CD8-positive, alpha-beta memory T cell (primary cell): ENCODE results near the gene ZMYND10. TPM values are rescaled to one million over a fixed set of nuclear protein-coding genes. Genes with fewer than 3 reads are reported as not detected.
A peak's percentile ranks its signal among the peaks of the same experiment; 100 is the strongest.

Experiments used
- CTCF ChIA-PET: fragments of 350-600 bp; sonication (Branson Sonifier 250); formaldehyde crosslinking; loops from one replicate; lab custom pipeline; 2021; ENCODE audit warnings: antibody characterized with exemption; lab: Charles Lee
- POLR2A ChIA-PET: fragments of 350-600 bp; sonication (Branson Sonifier 250); formaldehyde crosslinking; loops from one replicate; lab custom pipeline; 2021; ENCODE audit warnings: antibody characterized with exemption; lab: Charles Lee
- DNase-seq, 5 donors: peaks; one replicate each; pipeline versions ENCODE4 v3.0.0 to v3.0.0-alpha.2; 2020 to 2022; ENCODE audit warnings: mixed read lengths in 1 of 5
- H3K27ac ChIP-seq: one replicate; pipeline ENCODE4 v1.7.0; 2013; ENCODE audit warnings: low read depth, mild to moderate bottlenecking, low read length, moderate library complexity
- H3K27me3 ChIP-seq: 2 replicates; pipeline ENCODE4 v1.7.0; 2013; ENCODE audit warnings: low read length, mild to moderate bottlenecking; ENCODE audit not compliant: insufficient read depth, poor library complexity, severe bottlenecking
- H3K36me3 ChIP-seq: 2 replicates; pipeline ENCODE4 v1.7.0; 2013; ENCODE audit warnings: mild to moderate bottlenecking, low read length, moderate library complexity; ENCODE audit not compliant: insufficient read depth
- H3K4me1 ChIP-seq: 2 replicates; pipeline ENCODE4 v1.7.0; 2013; ENCODE audit warnings: mild to moderate bottlenecking, low read length, moderate library complexity; ENCODE audit not compliant: insufficient read depth
- H3K4me3 ChIP-seq: 2 replicates; pipeline ENCODE4 v1.7.0; 2013; ENCODE audit warnings: mild to moderate bottlenecking, low read length
- H3K9me3 ChIP-seq: 2 replicates; pipeline ENCODE4 v1.7.0; 2013; ENCODE audit warnings: mild to moderate bottlenecking, low read length
- H3K27ac Mint-ChIP-seq, 8 donors: one replicate each; pipeline ENCODE4 v1.8.0; 2020 to 2021; ENCODE audit warnings: mixed read lengths in 8 of 8, mild to moderate bottlenecking in 6 of 8, inconsistent platforms in 3 of 8, moderate library complexity in 3 of 8
- H3K27me3 Mint-ChIP-seq, 2 donors: one replicate each; pipeline ENCODE4 v1.8.0; 2020 to 2021; ENCODE audit warnings: mixed read lengths in 2 of 2, mild to moderate bottlenecking in 1 of 2, moderate library complexity in 1 of 2
- H3K36me3 Mint-ChIP-seq, 3 donors: one replicate each; pipeline ENCODE4 v1.8.0; 2020 to 2021; ENCODE audit warnings: mixed read lengths in 3 of 3, inconsistent platforms in 1 of 3, mild to moderate bottlenecking in 1 of 3
- H3K4me1 Mint-ChIP-seq, 3 donors: one replicate each; pipeline ENCODE4 v1.8.0; 2020 to 2021; ENCODE audit warnings: mixed read lengths in 3 of 3, inconsistent platforms in 1 of 3, mild to moderate bottlenecking in 1 of 3
- H3K4me3 Mint-ChIP-seq, 7 donors: one replicate each; pipeline ENCODE4 v1.8.0; 2020 to 2021; ENCODE audit warnings: mixed read lengths in 7 of 7, mild to moderate bottlenecking in 6 of 7, moderate library complexity in 4 of 7, inconsistent platforms in 2 of 7
- H3K9me3 Mint-ChIP-seq, 5 donors: one replicate each; pipeline ENCODE4 v1.8.0; 2020 to 2022; ENCODE audit warnings: mixed read lengths in 5 of 5, mild to moderate bottlenecking in 3 of 5, moderate library complexity in 2 of 5, inconsistent platforms in 1 of 5
- polyA plus RNA-seq: library from polyadenylated mRNA; unstranded; fragments of 300-500 nt; fragmentation: Illumina TruSeq; gene quantifications from one replicate; pipeline ENCODE4 v1.2.3, GENCODE V29; 2021
- total RNA-seq, 2 experiments: library from RNA; stranded (reverse); gene quantifications; one replicate each; pipeline ENCODE4 v1.2.3, GENCODE V29; 2021

The ZMYND10 gene
- total and polyA plus RNA-seq, 3 experiments from 2014 or later = 0.97 to 1.3 (median 1.1) TPM

DNA sequence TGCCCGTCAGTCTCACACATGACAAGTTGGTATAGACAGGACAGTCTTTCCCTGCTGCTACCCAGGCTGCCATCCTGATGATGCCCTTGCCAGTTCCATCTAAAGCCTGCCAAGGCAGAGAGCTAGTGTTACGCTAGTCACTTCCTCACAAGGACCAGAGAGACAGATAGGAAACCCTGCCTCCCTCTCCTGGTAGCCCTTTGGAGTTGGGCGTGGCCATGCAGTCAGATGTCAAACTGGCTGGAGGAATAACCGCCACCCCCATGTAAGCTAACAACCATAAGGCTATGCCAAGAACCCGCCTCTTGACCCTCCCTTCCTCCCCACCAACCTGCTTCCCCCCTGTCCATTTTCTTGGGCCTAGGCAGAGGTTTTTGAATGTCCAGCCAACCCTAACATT lies 11.0 kb upstream of the ZMYND10 start:
- H3K36me3 ChIP-seq = no peaks in the 10 kb centered on the region
- H3K27me3 ChIP-seq = no peaks in the 10 kb centered on the region
- H3K36me3 Mint-ChIP-seq = peaks cover 0 to 57% (median 0%) of the 10 kb centered on the region in 3 donors
- no peaks in the 10 kb centered on the region for H3K9me3 ChIP-seq
- peaks cover 0 to 2% of the 10 kb centered on the region in 2 donors for H3K27me3 Mint-ChIP-seq
- peak overlapping the region in 7 of 8 donors; percentile 34 to 87 (median 74) for H3K27ac Mint-ChIP-seq
- ChIA-PET POLR2A (interaction anchor here (1.2 kb wide), 1 partner anchor 19 kb away, joined by 4 read pairs; no protein-coding TSS in a partner anchor), CTCF (interaction anchor here (0.8 to 1.9 kb wide), 7 partner anchors 9 to 186 kb away, joined by 3 to 11 read pairs (median 5); partner anchors contain the start of gene RASSF1)
- H3K9me3 Mint-ChIP-seq = no peaks in the 10 kb centered on the region
- peak overlapping the region; percentile 78 to 98 (median 94) for H3K4me3 Mint-ChIP-seq
- peaks cover 42% of the 10 kb centered on the region for H3K4me1 ChIP-seq
- no peak for DNase-seq
- H3K4me3 ChIP-seq = no peak overlapping the region
- H3K27ac ChIP-seq = no peak overlapping the region
- H3K4me1 Mint-ChIP-seq = peaks cover 40 to 66% (median 43%) of the 10 kb centered on the region in 3 donors

DNA sequence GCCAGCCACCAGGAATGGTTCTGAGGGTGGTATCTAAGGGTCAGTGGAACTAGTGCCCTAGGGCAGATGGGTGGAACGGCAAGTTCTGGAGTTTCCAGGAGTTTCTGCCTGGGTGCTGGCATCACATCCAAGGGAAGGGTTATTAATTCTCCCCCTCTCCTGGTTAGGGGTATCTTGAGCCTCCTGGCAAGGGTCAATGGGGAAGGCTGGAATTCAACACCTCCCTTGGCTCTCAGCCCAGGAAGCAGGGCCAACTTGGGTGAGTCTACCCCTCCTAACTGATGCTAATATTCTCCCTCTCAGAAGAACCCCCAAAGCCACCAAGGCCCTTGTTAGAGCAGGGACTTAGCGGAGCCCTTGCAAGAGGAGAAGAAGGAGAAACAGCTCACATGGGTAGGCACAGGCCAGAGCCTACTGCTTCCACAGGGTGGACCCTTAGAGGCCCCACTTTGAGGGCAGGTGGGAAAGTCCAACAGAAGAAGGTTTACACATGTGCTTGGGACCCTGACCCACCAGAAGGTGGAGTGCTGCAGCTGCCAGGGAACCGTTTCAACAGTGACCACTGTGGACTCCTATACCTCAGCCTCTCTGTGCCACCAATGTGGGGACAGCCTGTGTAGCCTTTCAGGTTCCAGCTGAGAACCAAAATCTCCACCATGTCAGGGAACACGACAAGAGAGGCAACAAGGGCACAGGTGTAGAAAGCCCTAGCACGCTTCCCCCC lies 10.5 kb upstream of the ZMYND10 start:
- Histone ChIP-seq H3K27ac (no peak overlapping the region), H3K36me3 (no peaks in the 10 kb centered on the region), H3K9me3 (no peaks in the 10 kb centered on the region), H3K4me1 (peaks cover 47% of the 10 kb centered on the region), H3K27me3 (no peaks in the 10 kb centered on the region), H3K4me3 (no peak overlapping the region)
- POLR2A ChIA-PET = interaction anchor here (1.2 kb wide), 1 partner anchor 19 kb away, joined by 4 read pairs; no protein-coding TSS in a partner anchor
- no peak for DNase-seq
- Mint-ChIP-seq H3K4me3 (peak overlapping the region in 6 of 7 donors; percentile 78 to 98 (median 90)), H3K36me3 (peaks cover 0 to 58% (median 0%) of the 10 kb centered on the region in 3 donors), H3K9me3 (no peaks in the 10 kb centered on the region), H3K27me3 (peaks cover 0 to 2% of the 10 kb centered on the region in 2 donors), H3K4me1 (peaks cover 46 to 71% (median 48%) of the 10 kb centered on the region in 3 donors), H3K27ac (peak overlapping the region in 6 of 8 donors; percentile 32 to 85 (median 64))
- CTCF ChIA-PET = interaction anchor here (1.4 to 1.9 kb wide), 3 partner anchors 8 to 14 kb away, joined by 3 to 9 read pairs (median 5); no protein-coding TSS in a partner anchor

DNA sequence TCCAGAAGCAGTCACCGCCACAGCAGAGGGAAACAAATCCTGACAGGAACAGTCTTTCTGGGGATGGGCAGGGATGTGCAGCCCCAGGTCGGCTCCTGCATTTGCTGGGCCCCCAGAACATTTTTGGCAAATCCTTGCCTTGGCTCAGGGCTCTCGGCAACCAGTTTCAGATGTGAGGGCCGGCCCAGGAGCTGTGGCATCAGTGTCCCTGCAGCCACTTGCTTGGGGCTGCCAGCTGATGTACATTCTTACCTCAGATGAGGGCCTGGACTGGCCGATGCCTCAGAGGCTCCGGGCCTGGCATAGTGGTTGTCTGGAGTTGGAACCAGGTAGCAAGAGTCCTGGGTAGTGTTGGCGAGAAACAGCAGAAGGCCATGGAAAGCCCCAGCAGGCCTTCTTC lies 9.3 kb upstream of the ZMYND10 start:
- Histone ChIP-seq H3K27ac (no peak overlapping the region), H3K36me3 (no peaks in the 10 kb centered on the region), H3K4me1 (peaks cover 51% of the 10 kb centered on the region), H3K27me3 (no peaks in the 10 kb centered on the region), H3K4me3 (no peak overlapping the region), H3K9me3 (no peaks in the 10 kb centered on the region)
- Mint-ChIP-seq H3K4me1 (peaks cover 52 to 80% (median 55%) of the 10 kb centered on the region in 3 donors), H3K36me3 (peaks cover 0 to 69% (median 0%) of the 10 kb centered on the region in 3 donors), H3K9me3 (no peaks in the 10 kb centered on the region), H3K4me3 (no peak overlapping the region), H3K27ac (no peak overlapping the region), H3K27me3 (no peaks in the 10 kb centered on the region)
- ChIA-PET CTCF (no interaction called here), POLR2A (interaction anchor here (1.6 kb wide), 1 partner anchor 11 kb away, joined by 4 read pairs; no protein-coding TSS in a partner anchor)
- no peak for DNase-seq

DNA sequence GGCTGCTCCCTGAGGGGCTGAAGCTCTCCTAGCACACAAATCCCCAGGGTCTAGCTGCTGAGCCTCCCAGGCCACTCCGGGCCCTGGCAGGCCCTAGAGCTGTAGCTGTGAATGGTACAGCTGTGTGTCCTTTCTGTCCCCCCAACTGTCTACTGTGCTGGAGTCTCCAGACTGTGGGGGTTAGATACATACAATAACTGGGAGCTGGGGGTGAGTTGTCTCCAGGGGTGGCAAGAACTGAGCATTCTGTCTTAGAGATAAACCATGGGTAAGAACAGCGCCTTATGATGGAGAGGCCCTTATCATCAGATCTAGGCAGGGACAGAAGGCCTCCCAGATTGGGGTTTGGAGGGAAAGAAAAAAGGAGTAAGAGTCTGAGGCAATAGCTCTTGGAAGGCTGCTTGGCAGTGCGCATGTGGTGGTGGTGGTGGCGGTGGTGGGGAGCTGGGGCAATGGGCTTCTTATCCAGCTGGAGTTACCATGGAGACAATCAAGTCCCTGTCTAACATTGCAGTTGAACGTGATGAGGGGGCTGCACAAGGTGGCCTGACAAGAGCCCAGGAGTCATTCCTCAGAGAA lies 8.7 kb upstream of the ZMYND10 start:
- no peak overlapping the region for H3K27ac ChIP-seq
- no peaks in the 10 kb centered on the region for H3K9me3 ChIP-seq
- Mint-ChIP-seq H3K4me1 (peaks cover 52 to 80% (median 53%) of the 10 kb centered on the region in 3 donors), H3K27ac (peak overlapping the region in 5 of 8 donors; percentile 11 to 80 (median 29)), H3K4me3 (peak overlapping the region in 2 of 7 donors; percentile 38 to 56), H3K9me3 (no peaks in the 10 kb centered on the region), H3K27me3 (no peaks in the 10 kb centered on the region), H3K36me3 (peaks cover 0 to 71% (median under 1%) of the 10 kb centered on the region in 3 donors)
- H3K27me3 ChIP-seq = no peaks in the 10 kb centered on the region
- peaks cover under 1% of the 10 kb centered on the region for H3K36me3 ChIP-seq
- POLR2A ChIA-PET = interaction anchor here (0.6 to 1.6 kb wide), 2 partner anchors 11 to 34 kb away, joined by 3 to 4 read pairs; no protein-coding TSS in a partner anchor
- CTCF ChIA-PET = interaction anchor here (0.6 to 9.6 kb wide), 5 partner anchors 10 to 162 kb away, joined by 3 to 103 read pairs (median 3); partner anchors contain the start of gene RASSF1
- peaks cover 53% of the 10 kb centered on the region for H3K4me1 ChIP-seq
- no peak for DNase-seq
- no peak overlapping the region for H3K4me3 ChIP-seq

DNA sequence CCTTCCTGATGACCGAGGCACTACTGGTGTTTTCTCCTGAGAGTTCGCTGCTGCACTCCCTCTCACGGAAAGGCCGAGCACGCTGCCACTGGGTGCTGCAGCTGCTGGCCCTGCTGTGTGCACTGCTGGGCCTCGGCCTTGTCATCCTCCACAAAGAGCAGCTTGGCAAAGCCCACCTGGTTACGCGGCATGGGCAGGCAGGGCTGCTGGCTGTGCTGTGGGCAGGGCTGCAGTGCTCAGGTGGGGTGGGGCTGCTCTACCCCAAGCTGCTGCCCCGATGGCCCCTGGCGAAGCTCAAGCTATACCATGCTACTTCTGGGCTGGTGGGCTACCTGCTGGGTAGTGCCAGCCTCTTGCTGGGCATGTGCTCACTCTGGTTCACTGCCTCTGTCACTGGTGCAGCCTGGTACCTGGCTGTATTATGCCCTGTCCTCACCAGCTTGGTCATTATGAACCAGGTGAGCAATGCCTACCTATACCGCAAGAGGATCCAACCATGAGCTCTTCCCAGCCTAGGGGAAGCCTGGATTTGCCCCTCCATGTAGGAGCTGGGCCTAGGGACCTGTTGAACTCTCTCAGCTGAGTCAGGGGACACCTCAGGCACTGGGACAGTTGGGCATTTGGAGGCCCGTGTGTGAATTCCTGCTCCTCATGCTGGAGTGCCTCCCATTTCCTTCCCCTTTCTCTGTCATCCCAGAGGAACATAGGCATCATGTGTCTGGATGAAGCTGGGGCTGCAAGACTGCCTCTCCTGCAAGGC lies 7.9 kb upstream of the ZMYND10 start:
- Mint-ChIP-seq H3K4me3 (peak overlapping the region in 2 of 7 donors; percentile 40 to 75), H3K36me3 (peaks cover 0 to 74% (median 3%) of the 10 kb centered on the region in 3 donors), H3K9me3 (no peaks in the 10 kb centered on the region), H3K27ac (peak overlapping the region in 3 of 8 donors; percentile 41 to 97 (median 77)), H3K27me3 (no peaks in the 10 kb centered on the region), H3K4me1 (peaks cover 53 to 84% (median 54%) of the 10 kb centered on the region in 3 donors)
- Histone ChIP-seq H3K9me3 (no peaks in the 10 kb centered on the region), H3K36me3 (peaks cover 9% of the 10 kb centered on the region), H3K27ac (no peak overlapping the region), H3K4me1 (peaks cover 57% of the 10 kb centered on the region), H3K27me3 (no peaks in the 10 kb centered on the region), H3K4me3 (no peak overlapping the region)
- no peak for DNase-seq
- ChIA-PET POLR2A (interaction anchor here (0.9 to 1.6 kb wide), 2 partner anchors 12 to 17 kb away, joined by 4 read pairs; no protein-coding TSS in a partner anchor), CTCF (interaction anchor here (0.7 to 9.6 kb wide), 5 partner anchors 10 to 159 kb away, joined by 3 to 103 read pairs (median 3); partner anchors contain the start of genes HYAL3, NAA80 and RASSF1)

DNA sequence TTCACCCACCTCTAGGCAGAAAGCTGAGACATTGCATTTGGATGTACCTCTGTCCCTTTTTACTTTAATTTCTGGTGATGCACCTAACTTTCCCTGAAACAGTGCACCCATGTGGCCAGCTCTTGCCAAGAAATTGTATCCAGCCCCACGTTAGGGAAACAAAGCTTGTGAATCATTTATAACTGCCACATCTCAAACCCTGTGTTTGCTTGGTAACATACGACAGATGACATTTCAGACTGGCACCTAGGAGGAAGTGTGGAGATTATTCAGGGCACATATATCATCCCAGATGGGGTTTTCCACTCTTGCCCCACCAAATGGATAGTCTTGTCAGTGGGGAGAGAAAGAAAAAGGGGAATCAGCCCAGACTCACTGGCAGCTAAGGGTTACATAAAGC lies 7.2 kb upstream of the ZMYND10 start:
- no peaks in the 10 kb centered on the region for H3K27me3 Mint-ChIP-seq
- H3K4me3 ChIP-seq = no peak overlapping the region
- peak overlapping the region in 2 of 7 donors; percentile 27 to 75 for H3K4me3 Mint-ChIP-seq
- no peak overlapping the region for H3K27ac ChIP-seq
- POLR2A ChIA-PET = interaction anchor here (0.7 to 0.9 kb wide), 2 partner anchors 13 to 16 kb away, joined by 4 to 9 read pairs; no protein-coding TSS in a partner anchor
- peaks cover 50 to 84% (median 51%) of the 10 kb centered on the region in 3 donors for H3K4me1 Mint-ChIP-seq
- H3K4me1 ChIP-seq = peaks cover 55% of the 10 kb centered on the region
- CTCF ChIA-PET = interaction anchor here (1.0 to 9.6 kb wide), 4 partner anchors 15 to 190 kb away, joined by 3 to 103 read pairs (median 4); partner anchors contain the start of genes HYAL3, NAA80 and RASSF1
- peak overlapping the region in 2 of 8 donors; percentile 24 to 97 for H3K27ac Mint-ChIP-seq
- H3K36me3 Mint-ChIP-seq = peaks cover 0 to 75% (median 3%) of the 10 kb centered on the region in 3 donors
- DNase-seq = no peak
- H3K27me3 ChIP-seq = no peaks in the 10 kb centered on the region
- no peaks in the 10 kb centered on the region for H3K9me3 Mint-ChIP-seq
- peaks cover 16% of the 10 kb centered on the region for H3K36me3 ChIP-seq
- H3K9me3 ChIP-seq = no peaks in the 10 kb centered on the region

DNA sequence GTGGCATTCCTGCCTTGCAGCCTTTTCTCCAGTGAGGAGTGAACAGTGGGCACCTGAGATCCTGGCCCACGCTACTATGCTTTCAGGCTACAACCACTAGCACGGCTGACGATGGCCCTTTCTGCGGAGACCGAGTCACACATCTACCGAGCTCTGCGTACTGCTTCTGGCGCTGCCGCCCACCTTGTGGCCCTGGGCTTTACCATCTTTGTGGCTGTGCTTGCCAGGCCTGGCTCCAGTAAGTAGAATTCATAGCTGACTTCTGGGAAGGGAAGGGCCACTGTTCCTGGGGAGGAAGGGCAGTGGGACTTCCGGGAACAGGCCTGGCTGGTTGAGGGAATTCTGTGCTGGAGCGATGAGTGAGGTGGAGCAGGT lies 5.8 kb upstream of the ZMYND10 start:
- ChIA-PET CTCF (interaction anchor here (0.9 to 9.6 kb wide), 6 partner anchors 9 to 191 kb away, joined by 3 to 103 read pairs (median 12); partner anchors contain the start of genes HYAL3, NAA80 and RASSF1), POLR2A (interaction anchor here (0.6 to 3.3 kb wide), 10 partner anchors 8 to 1928 kb away, joined by 3 to 51 read pairs (median 8); partner anchors contain the start of genes C3orf18, HYAL3, IFRD2 and NAA80)
- Histone ChIP-seq H3K27ac (peak overlapping the region; percentile 95), H3K4me3 (peak overlapping the region; percentile 100), H3K9me3 (no peaks in the 10 kb centered on the region), H3K4me1 (peaks cover 54% of the 10 kb centered on the region), H3K36me3 (peaks cover 21% of the 10 kb centered on the region), H3K27me3 (no peaks in the 10 kb centered on the region)
- no peaks in the 10 kb centered on the region for H3K9me3 Mint-ChIP-seq
- H3K4me3 Mint-ChIP-seq = peak overlapping the region; percentile 96 to 99 (median 98)
- DNase-seq = no peak
- peak overlapping the region; percentile 97 to 99 (median 98) for H3K27ac Mint-ChIP-seq
- H3K27me3 Mint-ChIP-seq = no peaks in the 10 kb centered on the region
- H3K36me3 Mint-ChIP-seq = peaks cover 0 to 68% (median 3%) of the 10 kb centered on the region in 3 donors
- H3K4me1 Mint-ChIP-seq = peaks cover 46 to 82% (median 48%) of the 10 kb centered on the region in 3 donors
